ENCODE data around the gene RBM12.

RBM12 gene

DNA sequence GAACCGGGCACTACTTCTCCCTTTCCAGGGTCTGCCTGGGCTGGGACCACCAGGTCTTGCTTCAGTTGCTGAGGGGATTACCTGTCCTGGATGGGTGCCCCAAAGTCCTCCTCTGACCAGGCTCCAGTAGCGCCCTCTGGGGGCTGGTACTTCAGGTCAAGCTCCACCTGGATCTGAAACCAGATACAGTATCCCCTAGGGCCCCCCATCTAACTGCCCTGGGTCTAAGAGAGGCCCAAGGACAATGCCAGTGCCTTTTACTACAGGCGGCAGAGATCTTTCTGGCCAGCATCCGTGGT, 60.3 kb downstream of the RBM12 start:
- H3K4me3 ChIP-seq (ENCODE audit: low read depth, low read length) = no peak overlapping the region
- TF ChIP-seq, protein P1, sequence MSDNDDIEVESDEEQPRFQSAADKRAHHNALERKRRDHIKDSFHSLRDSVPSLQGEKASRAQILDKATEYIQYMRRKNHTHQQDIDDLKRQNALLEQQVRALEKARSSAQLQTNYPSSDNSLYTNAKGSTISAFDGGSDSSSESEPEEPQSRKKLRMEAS (IDR thresholded peaks at IDR 0.05; ENCODE audit: low read depth, low read length) = no peak
- TF ChIP-seq MYC (IDR thresholded peaks at IDR 0.05; ENCODE audit: low read depth, low read length) = no peak
- TF ChIP-seq, protein P2, sequence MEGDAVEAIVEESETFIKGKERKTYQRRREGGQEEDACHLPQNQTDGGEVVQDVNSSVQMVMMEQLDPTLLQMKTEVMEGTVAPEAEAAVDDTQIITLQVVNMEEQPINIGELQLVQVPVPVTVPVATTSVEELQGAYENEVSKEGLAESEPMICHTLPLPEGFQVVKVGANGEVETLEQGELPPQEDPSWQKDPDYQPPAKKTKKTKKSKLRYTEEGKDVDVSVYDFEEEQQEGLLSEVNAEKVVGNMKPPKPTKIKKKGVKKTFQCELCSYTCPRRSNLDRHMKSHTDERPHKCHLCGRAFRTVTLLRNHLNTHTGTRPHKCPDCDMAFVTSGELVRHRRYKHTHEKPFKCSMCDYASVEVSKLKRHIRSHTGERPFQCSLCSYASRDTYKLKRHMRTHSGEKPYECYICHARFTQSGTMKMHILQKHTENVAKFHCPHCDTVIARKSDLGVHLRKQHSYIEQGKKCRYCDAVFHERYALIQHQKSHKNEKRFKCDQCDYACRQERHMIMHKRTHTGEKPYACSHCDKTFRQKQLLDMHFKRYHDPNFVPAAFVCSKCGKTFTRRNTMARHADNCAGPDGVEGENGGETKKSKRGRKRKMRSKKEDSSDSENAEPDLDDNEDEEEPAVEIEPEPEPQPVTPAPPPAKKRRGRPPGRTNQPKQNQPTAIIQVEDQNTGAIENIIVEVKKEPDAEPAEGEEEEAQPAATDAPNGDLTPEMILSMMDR (IDR thresholded peaks at IDR 0.05; ENCODE audit: low read depth, low read length) = peak; percentile 66
- peak; percentile 50 for DNase-seq (ENCODE audit: low read depth)

DNA sequence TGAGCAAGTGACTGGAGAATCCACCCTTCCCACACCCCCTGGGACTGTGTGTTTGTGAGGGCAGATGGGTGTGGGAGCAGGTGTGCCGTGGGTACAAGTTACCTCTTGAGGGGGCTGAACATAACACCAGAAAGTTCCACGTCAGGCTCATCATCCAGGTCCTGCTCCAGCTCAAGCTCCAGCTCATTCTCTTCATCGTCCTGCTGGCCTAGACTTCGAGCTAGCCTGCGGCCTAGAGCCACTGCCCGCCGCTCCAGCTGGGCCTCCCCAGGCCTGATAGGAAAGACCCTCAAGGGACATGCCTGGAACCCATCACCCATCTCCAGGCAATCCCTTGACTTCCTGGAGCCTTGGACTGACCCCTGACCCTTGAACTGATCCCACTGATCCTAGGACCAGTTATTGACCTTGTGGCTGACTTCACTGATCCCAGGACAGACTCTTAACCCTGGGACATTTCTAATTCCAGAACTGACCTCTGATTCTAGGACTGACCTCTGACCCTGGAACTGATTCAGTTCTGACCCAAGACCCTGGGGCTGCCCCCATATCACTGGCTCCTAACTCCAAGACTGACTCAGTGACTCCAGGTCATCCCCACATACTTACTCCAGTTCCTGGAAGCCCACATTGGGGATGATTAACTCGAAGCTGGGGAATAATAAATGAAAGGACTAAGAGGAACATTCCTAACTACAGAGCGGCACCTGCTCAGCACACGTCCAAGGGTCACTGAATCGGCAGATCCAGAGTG, 60.8 kb downstream of the RBM12 start:
- TF ChIP-seq, protein P1 (IDR thresholded peaks at IDR 0.05; ENCODE audit: low read depth, low read length) = no peak
- TF ChIP-seq, protein P2 (IDR thresholded peaks at IDR 0.05; ENCODE audit: low read depth, low read length) = no peak
- TF ChIP-seq POLR2A (IDR thresholded peaks at IDR 0.05; ENCODE audit: extremely low read depth, insufficient read length) = no peak
- no peak overlapping the region for H3K4me3 ChIP-seq (ENCODE audit: low read depth, low read length)
- DNase-seq (ENCODE audit: low read depth) = no peak

DNA sequence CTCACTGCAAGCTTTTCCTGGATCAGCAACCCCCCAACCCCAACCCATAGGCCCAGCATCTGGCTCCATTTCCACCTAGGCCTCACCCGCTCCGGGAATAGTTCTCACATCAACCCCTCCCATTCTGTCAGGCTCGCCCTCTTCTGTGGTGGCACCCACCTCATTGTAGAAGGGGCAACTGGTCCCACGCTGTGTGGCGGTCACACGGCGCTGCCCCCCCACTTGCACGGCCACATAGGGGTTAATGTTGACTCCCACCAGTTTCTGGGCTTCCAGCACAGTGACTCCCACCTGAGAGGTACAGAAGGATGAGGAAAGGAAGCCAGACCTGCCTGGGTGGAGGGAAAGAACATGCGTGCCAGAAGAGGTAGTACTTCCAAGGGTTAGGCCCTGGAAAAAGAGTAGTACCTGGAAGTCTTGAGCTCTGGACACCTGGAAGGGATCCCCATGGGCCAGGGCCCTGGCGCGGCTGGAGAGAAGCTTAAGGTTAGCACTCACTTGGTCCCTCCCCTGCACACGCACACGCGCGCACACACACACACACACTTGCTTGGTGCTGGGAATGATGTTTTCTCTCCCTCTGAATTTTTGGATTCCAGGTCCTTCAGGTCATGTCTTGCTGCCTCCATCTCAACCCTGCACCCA, 61.7 kb downstream of the RBM12 start:
- DNase-seq (ENCODE audit: low read depth) = no peak
- TF ChIP-seq, protein P1 (IDR thresholded peaks at IDR 0.05; ENCODE audit: low read depth, low read length) = no peak
- TF ChIP-seq POLR2A (IDR thresholded peaks at IDR 0.05; ENCODE audit: extremely low read depth, insufficient read length) = no peak
- no peak overlapping the region for H3K4me3 ChIP-seq (ENCODE audit: low read depth, low read length)

DNA sequence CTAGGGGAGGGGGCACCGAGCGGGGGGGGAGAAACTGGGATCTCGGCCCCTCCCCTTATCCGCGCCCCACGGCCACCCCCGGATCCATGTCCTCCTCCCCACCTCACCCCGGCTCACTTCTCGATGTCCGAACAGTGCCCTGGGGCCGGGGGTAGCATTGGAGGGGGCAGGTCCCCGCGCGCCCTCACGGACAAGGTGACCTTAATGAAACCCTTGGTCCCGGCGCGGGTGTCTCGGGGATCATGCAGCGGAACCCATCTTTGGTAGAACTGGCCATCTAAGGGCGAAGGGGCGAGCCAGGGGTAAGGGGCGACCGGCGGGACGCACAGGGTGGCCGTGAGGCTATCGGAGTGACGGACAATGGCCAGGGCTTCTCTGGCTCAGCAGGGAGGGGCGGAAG, 62.7 kb downstream of the RBM12 start:
- TF ChIP-seq MYC (IDR thresholded peaks at IDR 0.05; ENCODE audit: low read depth, low read length) (no peak), POLR2A (IDR thresholded peaks at IDR 0.05; ENCODE audit: extremely low read depth, insufficient read length) (no peak)
- TF ChIP-seq, protein P1 (IDR thresholded peaks at IDR 0.05; ENCODE audit: low read depth, low read length) = no peak
- TF ChIP-seq, protein P2 (IDR thresholded peaks at IDR 0.05; ENCODE audit: low read depth, low read length) = no peak
- no peak overlapping the region for H3K4me3 ChIP-seq (ENCODE audit: low read depth, low read length)
- DNase-seq (ENCODE audit: low read depth) = no peak

DNA sequence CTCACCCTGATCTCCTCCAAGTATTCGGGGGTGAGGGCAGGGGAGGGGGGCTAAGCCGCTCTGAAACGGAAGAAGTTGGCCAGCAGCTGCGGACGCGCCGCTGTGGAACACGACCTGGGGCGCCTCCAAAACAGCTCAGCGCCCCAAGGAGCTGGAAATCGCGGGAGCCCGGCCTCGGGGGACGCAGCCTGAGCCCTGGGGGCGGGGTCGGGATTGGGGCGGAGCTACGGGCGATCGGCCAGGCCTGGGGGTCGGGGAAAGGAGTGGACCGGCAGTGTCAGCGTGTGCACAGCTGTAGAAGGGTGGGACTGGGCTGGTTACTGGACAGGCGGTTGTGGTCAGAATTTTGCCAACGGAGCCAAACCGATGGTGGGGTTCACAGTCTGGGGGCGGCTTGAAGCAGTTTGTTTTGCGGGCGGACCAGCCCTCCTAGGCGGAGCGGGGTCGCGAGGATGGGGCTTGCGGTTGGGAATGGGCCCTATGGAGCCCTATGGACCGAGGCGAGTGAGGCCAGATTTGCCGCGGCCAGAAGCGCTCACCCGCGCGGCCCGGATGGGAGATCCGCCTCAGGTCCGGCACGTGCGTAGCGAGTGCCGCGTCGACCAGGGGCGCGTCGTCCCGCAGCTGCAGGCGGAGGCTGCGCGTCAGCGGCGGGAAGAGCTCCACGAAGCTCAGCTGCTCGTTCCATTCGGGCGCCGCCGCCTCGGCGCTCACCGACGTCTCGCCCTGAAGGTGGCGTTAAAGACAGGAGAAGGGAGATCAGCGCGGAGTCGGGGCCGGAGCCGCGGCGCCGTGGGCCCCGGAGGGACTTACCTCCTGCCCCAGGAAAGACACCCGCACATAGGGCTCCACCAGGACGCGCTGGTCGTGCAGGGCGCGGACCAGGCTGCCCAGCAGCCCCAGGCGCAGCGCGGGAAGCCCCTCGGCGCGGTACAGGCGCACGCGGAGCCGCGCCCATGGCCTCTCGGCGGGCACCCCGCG, 63.4 kb downstream of the RBM12 start:
- no peak overlapping the region for H3K4me3 ChIP-seq (ENCODE audit: low read depth, low read length)
- peak; percentile 87 for DNase-seq (ENCODE audit: low read depth)
- TF ChIP-seq, protein P1 (IDR thresholded peaks at IDR 0.05; ENCODE audit: low read depth, low read length) = no peak
- TF ChIP-seq, protein P2 (IDR thresholded peaks at IDR 0.05; ENCODE audit: low read depth, low read length) = peak; percentile 47
